OCI-M2 (cell line): ENCODE data around the gene CPT1C.

ENCODE experiments used
- DNase-seq: peaks from one replicate; lab custom pipeline; 2025; ENCODE audit not compliant: unreplicated experiment; lab: John Stamatoyannopoulos, UW

Gene CPT1C

GRCh38 chr19:49681830-49682229 lies 9.1 kb upstream of the CPT1C start:
- DNase-seq: no peak

GRCh38 chr19:49682274-49682673 lies 8.6 kb upstream of the CPT1C start:
- no peak for DNase-seq

GRCh38 chr19:49683814-49684250 lies 7.1 kb upstream of the CPT1C start:
- DNase-seq: no peak

- no peak for DNase-seq
These were observed 6.5 kb upstream of the CPT1C start for GRCh38 chr19:49684251-49684982.

GRCh38 chr19:49684983-49685553 lies 5.8 kb upstream of the CPT1C start:
- DNase-seq: no peak

- no peak for DNase-seq
These were observed 5.0 kb upstream of the CPT1C start for GRCh38 chr19:49685845-49686332.

- no peak for DNase-seq
These were observed 4.3 kb upstream of the CPT1C start for GRCh38 chr19:49686503-49687088.

- DNase-seq: no peak
These were observed 3.8 kb upstream of the CPT1C start for GRCh38 chr19:49687150-49687549.

GRCh38 chr19:49687566-49688316 lies 3.2 kb upstream of the CPT1C start:
- DNase-seq: no peak

- DNase-seq: no peak
These were observed 2.3 kb upstream of the CPT1C start for GRCh38 chr19:49688531-49689132.

GRCh38 chr19:49689133-49690078 lies 1.5 kb upstream of the CPT1C start, which contains the start of gene ADM5:
Gene ADM5 (plus strand): TSS chr19:49689594. CDS start chr19:49689838, 244 bp downstream.
- DNase-seq: no peak

- no peak for DNase-seq
These were observed 749 bp upstream of the CPT1C start for GRCh38 chr19:49690079-49690655.

GRCh38 chr19:49691243-49692146 lies 579 bp downstream of the CPT1C start:
- no peak for DNase-seq

GRCh38 chr19:49692147-49692506 lies 1.2 kb downstream of the CPT1C start:
- DNase-seq: no peak

- DNase-seq: no peak
These were observed 5.2 kb downstream of the CPT1C start for GRCh38 chr19:49696115-49696514.

GRCh38 chr19:49696865-49697264 lies 5.9 kb downstream of the CPT1C start:
- no peak for DNase-seq

- DNase-seq: no peak
These were observed 8.4 kb downstream of the CPT1C start for GRCh38 chr19:49699364-49699763.

GRCh38 chr19:49700563-49700962 lies 9.6 kb downstream of the CPT1C start:
- DNase-seq: no peak
